ENCODE results near the gene SH3RF1.

- TF ChIP-seq POLR2A (IDR thresholded peaks at IDR 0.05): no peak
- TF ChIP-seq CTCF (IDR thresholded peaks at IDR 0.05): no peak
- TF ChIP-seq EP300 (IDR thresholded peaks at IDR 0.05): no peak
Measured at GRCh38 chr4:169183581-169183980, 87.2 kb downstream of the SH3RF1 start.
